Nasal cavity respiratory epithelium epithelial cell of viscerocranial mucosa (primary cell): ENCODE data around the gene MAPK8IP2. TPM values are rescaled to one million over a fixed set of nuclear protein-coding genes. Genes with fewer than 3 reads are reported as not detected.

ENCODE experiments used
- total RNA-seq: library from RNA; depleted of rRNA; stranded (reverse); fragments of >200 nt; gene quantifications from 2 replicates; pipeline ENCODE4 v1.2.3, GENCODE V29; 2014

The MAPK8IP2 gene
- total RNA-seq: 1.0 and 1.8 TPM in 2 replicates

GRCh38 chr22:50600538-50600937 lies at the start of gene MAPK8IP2:
TSS of gene MAPK8IP2 (plus strand) at chr22:50600793. CDS start at chr22:50600819, 26 bp downstream.

GRCh38 chr22:50562523-50563412 lies 37.8 kb upstream of the MAPK8IP2 start, which contains the start of gene SYCE3:
TSS of gene SYCE3 (minus strand) at chr22:50562919. CDS start at chr22:50556405, 6,514 bp downstream.

GRCh38 chr22:50577987-50578775 lies 22.4 kb upstream of the MAPK8IP2 start, which contains the start of gene CPT1B:
TSS of gene CPT1B (minus strand) at chr22:50578427. CDS start at chr22:50577915, 512 bp downstream.

GRCh38 chr22:50582493-50583293 lies 17.9 kb upstream of the MAPK8IP2 start, which contains the start of gene CHKB:
TSS of gene CHKB (minus strand) at chr22:50582849. CDS start at chr22:50582781, 68 bp downstream.

GRCh38 chr22:50627642-50628542 lies 27.3 kb downstream of the MAPK8IP2 start, which contains the start of gene ARSA:
TSS of gene ARSA (minus strand) at chr22:50628152. CDS start at chr22:50627779, 373 bp downstream.

Other genes with a start within 250 kb of the MAPK8IP2 start
- gene SBF1, start 125.8 kb upstream of the MAPK8IP2 start, total RNA-seq: 116 and 181 TPM in 2 replicates
- gene ADM2, start 119.2 kb upstream of the MAPK8IP2 start, total RNA-seq: 6.2 and 23.1 TPM in 2 replicates
- gene MIOX, start 113.9 kb upstream of the MAPK8IP2 start, total RNA-seq: 0.14 TPM in 1 of 2 replicates, not detected in the other
- 11.6 and 37.9 TPM in 2 replicates for gene LMF2, start 93.1 kb upstream of the MAPK8IP2 start, total RNA-seq
- 18.4 and 27.0 TPM in 2 replicates for gene NCAPH2, start 92.6 kb upstream of the MAPK8IP2 start, total RNA-seq
- gene SCO2, start 75.2 kb upstream of the MAPK8IP2 start, total RNA-seq: 2.1 and 3.8 TPM in 2 replicates
- gene TYMP, start 70.8 kb upstream of the MAPK8IP2 start, total RNA-seq: 113 and 148 TPM in 2 replicates
- 1.0 and 3.9 TPM in 2 replicates for gene KLHDC7B, start 54.9 kb upstream of the MAPK8IP2 start, total RNA-seq
- 0.28 TPM in 1 of 2 replicates, not detected in the other for gene SYCE3, start 37.9 kb upstream of the MAPK8IP2 start, total RNA-seq
- gene CPT1B, start 22.4 kb upstream of the MAPK8IP2 start, total RNA-seq: 1.7 and 14.2 TPM in 2 replicates
- 21.1 and 21.9 TPM in 2 replicates for gene CHKB, start 17.9 kb upstream of the MAPK8IP2 start, total RNA-seq
- 13.0 and 50.1 TPM in 2 replicates for gene ARSA, start 27.4 kb downstream of the MAPK8IP2 start, total RNA-seq
- gene SHANK3, start 72.0 kb downstream of the MAPK8IP2 start, total RNA-seq: 1.4 and 6.3 TPM in 2 replicates
- under 0.01 and 0.14 TPM in 2 replicates for gene ACR, start 137.4 kb downstream of the MAPK8IP2 start, total RNA-seq
- gene RABL2B, start 182.8 kb downstream of the MAPK8IP2 start, total RNA-seq: 5.1 and 9.5 TPM in 2 replicates